Heart right ventricle (tissue), 16 donors: ENCODE results near the gene CDT1. TPM values are rescaled to one million over a fixed set of nuclear protein-coding genes. Genes with fewer than 3 reads are reported as not detected.

Experiments used
- ATAC-seq, 8 donors: fragments of 200-7000 bp; cut with Tn5 transposase; one replicate each; pipeline ENCODE4 v1.9.1; 2020; ENCODE audit warnings: mild to moderate bottlenecking in 8 of 8, moderate library complexity in 8 of 8, moderate number of reproducible peaks in 1 of 8
- DNase-seq, 2 donors: peaks; one replicate each; pipeline ENCODE4 v3.0.0-alpha.2; 2020
- H3K27ac ChIP-seq, 10 donors: fragments of 200-600 bp; sonication (generic) in 2 of 10; one replicate each; pipeline versions ENCODE4 v1.5.0 to v1.8.0; 2020 to 2022; ENCODE audit warnings: mild to moderate bottlenecking in 3 of 10
- H3K27me3 ChIP-seq, 7 donors: fragments of 200-600 bp; one replicate each; pipeline ENCODE4 v1.8.0; 2021 to 2022; ENCODE audit warnings: mild to moderate bottlenecking in 2 of 7
- H3K36me3 ChIP-seq, 9 donors: fragments of 200-600 bp; sonication (generic) in 1 of 9; one replicate each; pipeline versions ENCODE4 v1.5.0 to v1.8.0; 2020 to 2022; ENCODE audit warnings: mild to moderate bottlenecking in 2 of 9
- H3K4me1 ChIP-seq, 9 donors: fragments of 200-600 bp; sonication (generic) in 1 of 9; one replicate each; pipeline versions ENCODE4 v1.5.0 to v1.8.0; 2020 to 2022; ENCODE audit warnings: mild to moderate bottlenecking in 4 of 9
- H3K4me3 ChIP-seq, 10 donors: fragments of 200-600 bp; sonication (generic) in 2 of 10; one replicate each; pipeline versions ENCODE4 v1.5.0 to v1.8.0; 2020 to 2022; ENCODE audit warnings: mild to moderate bottlenecking in 7 of 10, moderate library complexity in 2 of 10
- H3K9me3 ChIP-seq, 11 donors: fragments of 200-600 bp in 10 of 11; sonication (generic) in 2 of 11; one replicate each; pipeline versions ENCODE4 v1.5.0 to v1.8.0; 2013 to 2022; ENCODE audit warnings: mild to moderate bottlenecking in 2 of 11, control low read depth in 1 of 11, moderate library complexity in 1 of 11
- WGBS, 2 donors: extraction: QIAGEN DNeasy Blood & Tissue Kit; methylation state at CpG; one replicate each; pipeline ENCODE4 v1.1.7; 2013; ENCODE audit warnings: inconsistent platforms in 1 of 2; 5-methylcytosine and 5-hydroxymethylcytosine counted together
- intact Hi-C, 10 donors: fragments of 100-400 bp; cut with DNase I; formaldehyde crosslinking; loops; one replicate each; pipeline versions ENCODE4 v1.11.1 to v1.14.2; 2022
- polyA plus RNA-seq, 2 donors: library from polyadenylated mRNA; stranded (reverse); fragments of 200-250 nt; gene quantifications; one replicate each; pipeline ENCODE4 v1.2.3, GENCODE V29; 2013
- total RNA-seq, 10 donors: library from RNA; stranded (reverse); fragmentation: NEBNext Ultra II Directional in 3 of 10; extraction: Animal tissue kit (Norgen Biotek cat#: 25700) in 3 of 10; gene quantifications; one replicate each; pipeline versions ENCODE4 v1.2.1 to v1.2.4, GENCODE V29; 2021 to 2023
- TF ChIP-seq, protein P1 (sequence below), 9 donors: fragments of 200-600 bp; sonication (generic) in 2 of 9; IDR thresholded peaks; one replicate each; pipeline versions ENCODE4 v1.5.0 to v1.8.0; 2021 to 2022; ENCODE audit warnings: antibody characterized with exemption in 9 of 9, mild to moderate bottlenecking in 5 of 9, moderate library complexity in 1 of 9
- donor health status: Arrhythmogenic right ventricular cardiomyopathy.
- donor health status: ischemic (EF 13 %, LVEDD 7.1; RV severe dilation, severe dysfunction).
- donor health status: healthy with polysubstance abuse.
- donor health status: DM: no; HTN: yes; CAD: no.
- donor health status: DM: no; HTN: no; CAD: no.
- donor health status: ischemic (EF 25% LVEDD 6.9; RV normal size, moderate dysfunction).
- donor health status: ischemic (EF 25% LVEDD 5.7; RV mildly dilated, moderate dysfunction).
- donor health status: healthy.
- donor health status: DM: yes; HTN: yes; CAD: no.
- donor health status: Ischemic cardiomyopathy.
- donor health status: ischemic (EF 35%, LVEDD 5.7; RV mildly dilated, moderate dysfunction).
- donor health status: nonischemic (EF 11% LVEDD 7.7; RV severe dilation, severe dysfunction).
- donor health status: DM: yes; HTN: yes; CAD: no.
- donor health status: PGD.
- donor health status: ischemic (EF 29% LVEDD 5.4; RV normal size, mild dysfunction).
- donor health status: nonischemic (EF 23%, LVEDD 6.1; RV moderate dilation, normal function).

The CDT1 gene
- total and polyA plus RNA-seq, 12 donors: 0.15 to 2.6 (median 0.35) TPM

DNA sequence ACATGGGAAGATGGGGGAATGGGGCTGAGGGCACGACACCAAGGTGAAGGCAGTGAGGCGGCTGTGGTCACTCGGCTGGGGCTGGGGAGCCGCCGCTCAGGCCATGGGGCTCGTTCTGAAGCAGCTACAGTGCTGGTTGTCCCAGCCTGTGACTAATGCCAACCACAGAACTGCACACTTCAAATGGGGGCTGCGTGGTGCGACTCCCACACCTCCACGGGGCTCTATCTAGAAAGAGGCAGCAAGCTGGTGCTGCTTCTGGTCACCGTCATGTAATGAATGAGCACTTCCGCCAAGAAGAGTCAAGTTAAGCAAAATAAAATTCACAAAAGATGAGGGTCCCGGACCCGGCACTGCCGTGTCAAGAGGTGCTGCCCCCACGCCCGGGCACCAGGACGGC lies 33.2 kb downstream of the CDT1 start:
- peaks cover 0 to 54% (median 9%) of the 10 kb centered on the region in 9 donors for H3K36me3 ChIP-seq
- ATAC-seq (no peak), DNase-seq (no peak)
- H3K4me3 ChIP-seq: no peak overlapping the region
- 92 to 93% methylated on average over 17 of the region's 17 CpGs for WGBS, 2 donors
- TF ChIP-seq, protein P1, sequence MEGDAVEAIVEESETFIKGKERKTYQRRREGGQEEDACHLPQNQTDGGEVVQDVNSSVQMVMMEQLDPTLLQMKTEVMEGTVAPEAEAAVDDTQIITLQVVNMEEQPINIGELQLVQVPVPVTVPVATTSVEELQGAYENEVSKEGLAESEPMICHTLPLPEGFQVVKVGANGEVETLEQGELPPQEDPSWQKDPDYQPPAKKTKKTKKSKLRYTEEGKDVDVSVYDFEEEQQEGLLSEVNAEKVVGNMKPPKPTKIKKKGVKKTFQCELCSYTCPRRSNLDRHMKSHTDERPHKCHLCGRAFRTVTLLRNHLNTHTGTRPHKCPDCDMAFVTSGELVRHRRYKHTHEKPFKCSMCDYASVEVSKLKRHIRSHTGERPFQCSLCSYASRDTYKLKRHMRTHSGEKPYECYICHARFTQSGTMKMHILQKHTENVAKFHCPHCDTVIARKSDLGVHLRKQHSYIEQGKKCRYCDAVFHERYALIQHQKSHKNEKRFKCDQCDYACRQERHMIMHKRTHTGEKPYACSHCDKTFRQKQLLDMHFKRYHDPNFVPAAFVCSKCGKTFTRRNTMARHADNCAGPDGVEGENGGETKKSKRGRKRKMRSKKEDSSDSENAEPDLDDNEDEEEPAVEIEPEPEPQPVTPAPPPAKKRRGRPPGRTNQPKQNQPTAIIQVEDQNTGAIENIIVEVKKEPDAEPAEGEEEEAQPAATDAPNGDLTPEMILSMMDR (IDR thresholded peaks at IDR 0.05): no peak
- intact Hi-C loops: loop anchor here in 1 of 10 donors (1.0 kb wide), 1 partner anchor 16 kb away; no protein-coding TSS in a partner anchor
- H3K27ac ChIP-seq: no peak overlapping the region
- no peaks in the 10 kb centered on the region for H3K9me3 ChIP-seq
- peaks cover 0 to 4% (median 0%) of the 10 kb centered on the region in 9 donors for H3K4me1 ChIP-seq
- no peaks in the 10 kb centered on the region for H3K27me3 ChIP-seq

DNA sequence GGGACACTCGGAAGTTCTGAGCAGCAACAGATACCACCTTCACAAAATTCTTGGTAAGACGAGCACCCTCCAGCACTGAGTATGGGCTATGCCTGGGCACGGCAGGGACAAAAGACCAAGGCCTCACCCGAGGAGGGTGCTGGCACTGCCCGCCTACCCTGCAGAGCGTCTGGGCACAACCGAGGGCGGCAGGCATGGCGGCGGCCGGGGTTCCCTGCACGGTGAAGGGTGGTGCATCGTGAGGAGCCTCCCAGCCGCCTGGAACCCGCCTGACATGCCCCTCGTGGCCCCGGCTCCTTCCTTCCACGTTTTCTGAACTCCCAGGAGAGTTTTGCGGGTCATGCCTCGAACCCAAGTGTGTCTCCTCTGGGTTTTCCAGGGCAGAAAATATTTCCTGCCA lies 34.2 kb downstream of the CDT1 start:
- Histone ChIP-seq H3K9me3 (no peaks in the 10 kb centered on the region), H3K36me3 (peaks cover 0 to 62% (median 9%) of the 10 kb centered on the region in 9 donors), H3K27me3 (no peaks in the 10 kb centered on the region), H3K4me1 (peaks cover 0 to 4% (median 0%) of the 10 kb centered on the region in 9 donors), H3K27ac (no peak overlapping the region), H3K4me3 (no peak overlapping the region)
- TF ChIP-seq, protein P1 (IDR thresholded peaks at IDR 0.05): no peak
- WGBS, 2 donors: 89 to 94% methylated on average over 20 of the region's 20 CpGs
- DNase-seq (peak in 1 of 2 donors; percentile 7), ATAC-seq (no peak)
- intact Hi-C loops: loop anchor here in 1 of 10 donors (1.0 kb wide), 1 partner anchor 18 kb away; no protein-coding TSS in a partner anchor

DNA sequence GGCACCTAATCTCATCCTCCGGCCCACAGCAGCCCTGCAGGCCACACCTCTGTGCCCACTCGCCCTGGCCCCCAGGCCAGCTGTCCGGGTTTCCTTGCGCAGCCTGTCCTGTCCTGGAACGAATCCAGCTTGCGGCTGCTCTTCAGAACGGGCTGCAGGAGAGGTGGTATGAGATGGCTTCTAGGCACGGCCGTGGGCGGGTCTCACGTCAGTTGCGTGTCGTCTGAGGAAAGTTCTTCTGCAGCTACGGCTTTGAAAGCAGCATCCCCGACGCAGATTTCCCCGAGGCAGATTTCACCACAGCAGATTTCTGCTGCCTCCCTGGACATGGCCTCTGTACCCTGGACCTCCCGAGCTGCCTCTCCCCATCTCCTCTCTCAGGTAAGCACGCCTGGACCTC lies 35.0 kb downstream of the CDT1 start:
- ATAC-seq: no peak
- intact Hi-C loops: no loop called here
- TF ChIP-seq, protein P1 (IDR thresholded peaks at IDR 0.05): no peak
- Histone ChIP-seq H3K27ac (no peak overlapping the region), H3K27me3 (no peaks in the 10 kb centered on the region), H3K4me1 (peaks cover 0 to 4% (median 0%) of the 10 kb centered on the region in 9 donors), H3K36me3 (peaks cover 0 to 69% (median 9%) of the 10 kb centered on the region in 9 donors), H3K4me3 (no peak overlapping the region), H3K9me3 (no peaks in the 10 kb centered on the region)
- peak in 1 of 2 donors; percentile 9 for DNase-seq
- 91 to 92% methylated on average over 19 of the region's 19 CpGs for WGBS, 2 donors

DNA sequence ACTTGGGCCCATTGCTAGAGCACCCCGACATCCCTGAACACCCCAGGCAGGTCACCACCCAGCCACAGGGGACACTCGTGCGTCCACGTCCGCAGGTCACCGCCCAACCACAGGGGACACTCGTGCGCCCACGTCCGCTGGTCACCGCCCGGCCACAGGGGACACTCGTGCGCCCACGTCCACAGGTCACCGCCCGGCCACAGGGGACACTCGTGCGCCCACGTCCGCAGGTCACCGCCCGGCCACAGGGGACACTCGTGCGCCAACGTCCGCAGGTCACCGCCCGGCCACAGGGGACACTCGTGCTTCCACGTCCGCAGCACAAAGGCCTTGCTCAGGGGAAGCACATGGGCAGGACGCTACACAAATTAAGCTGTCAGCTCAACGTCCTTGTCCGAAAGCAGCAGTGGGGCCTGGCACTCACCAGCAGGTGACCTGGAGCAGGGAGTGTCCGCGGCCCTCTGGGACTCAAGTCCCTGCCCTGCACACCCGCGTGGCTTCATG lies 35.5 kb downstream of the CDT1 start:
- ATAC-seq (no peak), DNase-seq (no peak)
- H3K36me3 ChIP-seq: peaks cover 0 to 69% (median 9%) of the 10 kb centered on the region in 9 donors
- no peak overlapping the region for H3K4me3 ChIP-seq
- TF ChIP-seq, protein P1 (IDR thresholded peaks at IDR 0.05): peak in 2 of 9 donors; percentile 13 to 17
- whole genome bisulfite sequencing, 2 donors: 85 to 91% methylated on average over 38 to 39 of the region's 39 CpGs
- peaks cover 0 to 4% (median 0%) of the 10 kb centered on the region in 9 donors for H3K4me1 ChIP-seq
- no peaks in the 10 kb centered on the region for H3K9me3 ChIP-seq
- H3K27ac ChIP-seq: no peak overlapping the region
- intact Hi-C loops: no loop called here
- H3K27me3 ChIP-seq: no peaks in the 10 kb centered on the region
